Measurements from ENCODE around the gene SLFN5.

GRCh38 chr17:35217107-35217506 lies 25.8 kb upstream of the SLFN5 start:
- TF ChIP-seq CTCF (IDR thresholded peaks at IDR 0.05; ENCODE audit: low read depth, low read length, missing input control), result no peak
- TF ChIP-seq TAF1 (conservative IDR thresholded peaks at IDR 0.05), result no peak
- TF ChIP-seq ZBTB33 (IDR thresholded peaks at IDR 0.05), result no peak
- TF ChIP-seq ATF3 (IDR thresholded peaks at IDR 0.05), result no peak
- no peak for TF ChIP-seq REST (IDR thresholded peaks at IDR 0.05)
- no peak for TF ChIP-seq MAX (IDR thresholded peaks at IDR 0.05)
- TF ChIP-seq SP1 (IDR thresholded peaks at IDR 0.05), result no peak
- no peak for TF ChIP-seq RAD21 (IDR thresholded peaks at IDR 0.05)
- TF ChIP-seq HNF4A (conservative IDR thresholded peaks at IDR 0.05), result no peak
- no peak for TF ChIP-seq YY1 (IDR thresholded peaks at IDR 0.05)
